IMR-90 (cell line): Measurements from ENCODE around the gene DNMT1. TPM values are rescaled to one million over a fixed set of nuclear protein-coding genes. Genes with fewer than 3 reads are reported as not detected.

Source experiments
- ATAC-seq: fragments of 200-7000 bp; cut with Tn5 transposase; 2 replicates; pipeline ENCODE4 v1.9.1; 2020; ENCODE audit warnings: low read depth, mild to moderate bottlenecking, moderate library complexity
- BruUV-seq: library from RNA; stranded (reverse); fragments of 400-500 nt; replicated peaks from 2 replicates; lab custom pipeline; 2021; lab: Mats Ljungman, UMichigan
- CTCF ChIA-PET: fragments of 300-600 bp; formaldehyde crosslinking; extraction: SDS; loops from one replicate; lab custom pipeline; 2021; ENCODE audit warnings: antibody characterized with exemption; lab: Yijun Ruan, JAX
- POLR2A ChIA-PET: fragments of 300-600 bp; sonication (Branson Sonifier 250); formaldehyde crosslinking; loops from one replicate; lab custom pipeline; 2022; ENCODE audit warnings: antibody characterized with exemption; ENCODE audit not compliant: unreplicated experiment; lab: Charles Lee
- DNase-seq: peaks from one replicate; pipeline ENCODE4 v3.0.0; 2013
- H2AFZ ChIP-seq: replicated peaks from 2 replicates; pipeline ENCODE3; 2013; ENCODE audit warnings: low read length, mild to moderate bottlenecking; ENCODE audit not compliant: poor library complexity
- H2AK5ac ChIP-seq: 2 replicates; pipeline ENCODE4 v1.6.1; 2013; ENCODE audit warnings: low read depth, low read length, inconsistent platforms
- H2AK9ac ChIP-seq: replicated peaks from 2 replicates; pipeline ENCODE3; 2013; ENCODE audit warnings: mild to moderate bottlenecking, low read depth, low read length, moderate library complexity; ENCODE audit not compliant: poor library complexity
- H2BK120ac ChIP-seq: 2 replicates; pipeline ENCODE4 v1.6.1; 2013; ENCODE audit warnings: low read depth, low read length, inconsistent platforms
- H2BK15ac ChIP-seq: 3 replicates; pipeline ENCODE4 v1.6.1; 2013; ENCODE audit warnings: low read depth, low read length, inconsistent platforms
- H2BK20ac ChIP-seq: 2 replicates; pipeline ENCODE4 v1.6.1; 2013; ENCODE audit warnings: low read depth, mild to moderate bottlenecking, inconsistent platforms, low read length, moderate library complexity
- H2BK5ac ChIP-seq: 2 replicates; pipeline ENCODE4 v1.6.1; 2013; ENCODE audit warnings: mild to moderate bottlenecking, low read depth, low read length, inconsistent platforms; ENCODE audit not compliant: poor library complexity, severe bottlenecking
- H3K14ac ChIP-seq: replicated peaks from 2 replicates; pipeline ENCODE4 v1.6.1; 2013; ENCODE audit warnings: low read depth, low read length, inconsistent platforms
- H3K18ac ChIP-seq: 2 replicates; pipeline ENCODE4 v1.6.1; 2013; ENCODE audit warnings: low read depth, low read length, control low read depth
- H3K23ac ChIP-seq: 2 replicates; pipeline ENCODE4 v1.6.1; 2013; ENCODE audit warnings: low read depth, low read length, inconsistent platforms
- H3K27ac ChIP-seq: 2 replicates; pipeline ENCODE4 v1.5.1; 2013; ENCODE audit warnings: mild to moderate bottlenecking, control low read depth, low read length; ENCODE audit not compliant: insufficient read depth
- H3K27me3 ChIP-seq: 2 replicates; pipeline ENCODE4 v1.6.1; 2013; ENCODE audit warnings: low read length; ENCODE audit not compliant: control insufficient read depth, insufficient read depth
- H3K36me3 ChIP-seq: 2 replicates; pipeline ENCODE4 v1.6.1; 2013; ENCODE audit warnings: low read length, mixed read lengths; ENCODE audit not compliant: control insufficient read depth, insufficient read depth
- H3K4ac ChIP-seq: 2 replicates; pipeline ENCODE4 v1.6.1; 2013; ENCODE audit warnings: low read depth, low read length, inconsistent platforms
- H3K4me1 ChIP-seq: 2 replicates; pipeline ENCODE4 v1.6.1; 2013; ENCODE audit warnings: low read length, mixed read lengths; ENCODE audit not compliant: control insufficient read depth, insufficient read depth
- H3K4me2 ChIP-seq: 2 replicates; pipeline ENCODE4 v1.6.1; 2013; ENCODE audit warnings: low read depth, mild to moderate bottlenecking, control low read depth, low read length, moderate library complexity
- H3K4me3 ChIP-seq: 2 replicates; pipeline ENCODE4 v1.5.1; 2013; ENCODE audit warnings: low read depth, mild to moderate bottlenecking, control low read depth, low read length, moderate library complexity; ENCODE audit not compliant: insufficient read depth
- H3K56ac ChIP-seq: 2 replicates; pipeline ENCODE4 v1.6.1; 2013; ENCODE audit warnings: low read length, inconsistent platforms; ENCODE audit not compliant: insufficient read depth; ENCODE audit errors: extremely low read depth
- H3K79me1 ChIP-seq, 2 experiments: 2 replicates each; pipeline ENCODE4 v1.6.1; 2013; ENCODE audit warnings: low read length in 2 of 2, inconsistent platforms in 1 of 2, low read depth in 1 of 2
- H3K9ac ChIP-seq: 2 replicates; pipeline ENCODE4 v1.6.1; 2013; ENCODE audit warnings: low read depth, low read length, control low read depth
- H3K9me1 ChIP-seq: 2 replicates; pipeline ENCODE4 v1.6.1; 2013; ENCODE audit warnings: low read length, inconsistent platforms; ENCODE audit not compliant: insufficient read depth
- H3K9me3 ChIP-seq: 2 replicates; pipeline ENCODE4 v1.6.1; 2013; ENCODE audit warnings: low read length; ENCODE audit not compliant: control insufficient read depth, insufficient read depth
- H4K20me1 ChIP-seq: 2 replicates; pipeline ENCODE4 v1.6.1; 2013; ENCODE audit warnings: low read length, inconsistent platforms; ENCODE audit not compliant: insufficient read depth
- H4K5ac ChIP-seq: 2 replicates; pipeline ENCODE4 v1.6.1; 2013; ENCODE audit warnings: mild to moderate bottlenecking, low read depth, low read length, control low read depth
- H4K8ac ChIP-seq, 2 experiments: 2 replicates each; pipeline ENCODE4 v1.6.1; 2013; ENCODE audit warnings: low read depth in 2 of 2, low read length in 2 of 2, control low read depth in 1 of 2, inconsistent platforms in 1 of 2
- H4K91ac ChIP-seq: 2 replicates; pipeline ENCODE4 v1.6.1; 2013; ENCODE audit warnings: low read depth, low read length, inconsistent platforms; ENCODE audit not compliant: insufficient read depth
- MAFK ChIP-seq: IDR thresholded peaks from 2 replicates; pipeline ENCODE4 v1.6.1; 2012; ENCODE audit warnings: low read depth, low read length, improper control_type of control experiment
- NFE2L2 ChIP-seq: fragments of 150-350 bp; IDR thresholded peaks from 2 replicates; pipeline ENCODE4 v1.6.1; 2016; ENCODE audit warnings: low read depth, mild to moderate bottlenecking, low read length
- WGBS, 2 experiments: methylation state at CpG; one replicate each; pipeline versions ENCODE4 v1.1.5 to v1.1.7; 2013; ENCODE audit warnings: missing lambda C conversion rate in 2 of 2; ENCODE audit not compliant: insufficient read length in 1 of 2; ENCODE audit errors: extremely low coverage in 2 of 2; 5-methylcytosine and 5-hydroxymethylcytosine counted together
- dilution Hi-C: fragments of 300-500 bp; cut with HindIII; formaldehyde crosslinking; loops from one replicate; pipeline ENCODE4 v1.14.3; 2018; ENCODE audit warnings: low sequenced_read_pairs; ENCODE audit not compliant: unreplicated experiment
- in situ Hi-C: fragments of 300-500 bp; cut with MboI; formaldehyde crosslinking; loops from 3 replicates; pipeline ENCODE4 v1.14.3; 2019; ENCODE audit warnings: low sequenced_read_pairs, inconsistent platforms, mixed read lengths
- intact Hi-C: fragments of 100-400 bp; cut with micrococcal nuclease; formaldehyde crosslinking; loops from 2 replicates; pipeline ENCODE4 v1.10.0; 2022
- polyA plus RNA-seq, 3 experiments: library from polyadenylated mRNA; depleted of rRNA; stranded (reverse); fragments of >200 nt; gene quantifications; 2 replicates each; pipeline ENCODE4 v1.2.3, GENCODE V29; 2012; ENCODE audit warnings: low replicate concordance in 1 of 3
- total RNA-seq: library from RNA; depleted of rRNA; stranded (reverse); fragments of >200 nt; gene quantifications from 2 replicates; pipeline ENCODE4 v1.2.3, GENCODE V29; 2012

DNMT1 gene
- total and polyA plus RNA-seq, 2 of the 4 experiments (the other 2 are of a cell fraction) = 26.2 to 83.6 TPM

DNA sequence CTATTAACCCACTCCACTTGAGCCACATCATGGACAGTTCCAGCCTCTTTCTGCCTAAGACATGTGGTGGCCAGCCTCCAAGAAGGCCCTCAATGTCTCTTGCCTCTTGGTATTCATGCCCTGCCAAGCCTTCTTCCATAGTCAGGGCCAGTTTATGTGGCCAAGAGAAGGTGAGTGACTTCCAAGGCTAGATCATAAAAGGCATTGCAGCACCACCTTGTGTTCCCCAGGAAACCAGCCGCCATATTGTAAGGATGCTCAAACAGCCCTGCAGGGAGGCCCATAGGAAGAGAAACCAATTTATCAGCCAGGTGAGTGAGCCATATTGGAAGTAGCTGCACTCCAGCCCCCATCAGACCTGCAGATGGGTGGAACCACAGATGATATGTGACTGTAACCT, 12.3 kb upstream of the DNMT1 start:
- Histone ChIP-seq H2AK5ac (0 out of 2 replicates have a peak overlapping the region, but pooled peaks have one; percentile 8), H4K20me1 (no peaks in the 10 kb centered on the region), H2AK9ac (no peak overlapping the region), H2BK120ac (no peak overlapping the region; the same call in 1 of the 2 replicates), H2BK5ac (no peak overlapping the region), H3K18ac (no peak overlapping the region), H3K9me3 (peaks cover 4% of the 10 kb centered on the region; the same call in 1 of the 2 replicates), H2BK20ac (no peak overlapping the region), H3K14ac (no peak overlapping the region), H2BK15ac (no peak overlapping the region), H3K23ac (no peak overlapping the region), H3K4me1 (peaks cover 7% of the 10 kb centered on the region), H3K27ac (no peak overlapping the region), H4K5ac (no peak overlapping the region; the same call in 1 of the 2 replicates), H3K9me1 (no peaks in the 10 kb centered on the region), H3K27me3 (no peaks in the 10 kb centered on the region), H4K8ac (no peak overlapping the region), H2AFZ (no peak overlapping the region), H3K56ac (no peak overlapping the region), H3K4ac (no peak overlapping the region), H3K9ac (no peak overlapping the region), H3K4me2 (no peak overlapping the region), H3K4me3 (no peak overlapping the region), H3K79me1 (no peaks in the 10 kb centered on the region), H4K91ac (no peak overlapping the region), H3K36me3 (no peaks in the 10 kb centered on the region)
- no CpG with 5 or more reads among the region's 1 CpG for WGBS, 2 experiments
- POLR2A ChIA-PET = no interaction called here
- ATAC-seq = no peak
- TF ChIP-seq NFE2L2 = no peak
- no peak for TF ChIP-seq MAFK
- in situ Hi-C loops (no loop called here), intact Hi-C loops (no loop called here), dilution Hi-C loops (no loop called here)
- DNase-seq = no peak
- CTCF ChIA-PET = no interaction called here
- no TSS peak for BruUV-seq
